ENCODE results near the gene MLIP.
"Not testable (repeated sequence)": the region's sequence is repeated elsewhere in the genome, so short reads cannot be mapped to it uniquely, and the experiment has no call there.

Gene MLIP

DNA sequence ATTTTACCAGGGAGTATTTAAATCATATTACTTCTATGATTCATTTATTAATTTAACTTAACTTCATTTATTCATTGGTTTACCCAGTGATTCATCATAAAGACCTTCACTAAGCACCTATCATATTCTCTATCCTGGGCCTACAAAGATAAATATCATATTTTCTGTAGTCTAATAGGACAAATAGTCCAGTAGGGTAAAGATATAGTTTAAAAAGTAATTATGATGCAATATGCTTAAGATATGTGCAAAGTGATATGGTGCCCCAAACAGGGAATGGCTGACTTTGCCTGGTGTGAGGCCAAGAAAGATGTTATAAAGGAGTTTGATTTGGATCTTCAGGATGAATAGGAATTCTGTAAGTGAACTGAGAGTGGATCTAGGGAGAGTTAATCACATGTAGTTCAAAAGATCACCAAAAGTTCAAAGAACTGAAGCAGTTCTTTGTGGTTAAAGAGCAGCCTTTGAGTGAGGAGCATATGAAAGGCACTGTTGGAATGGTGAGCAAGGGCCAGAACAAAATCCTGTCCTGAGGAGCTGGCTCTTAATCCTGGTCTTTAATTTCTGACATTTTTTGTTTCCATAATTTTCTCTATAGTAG lies 45.5 kb downstream of the MLIP start:
- DNase-seq: no peak

DNA sequence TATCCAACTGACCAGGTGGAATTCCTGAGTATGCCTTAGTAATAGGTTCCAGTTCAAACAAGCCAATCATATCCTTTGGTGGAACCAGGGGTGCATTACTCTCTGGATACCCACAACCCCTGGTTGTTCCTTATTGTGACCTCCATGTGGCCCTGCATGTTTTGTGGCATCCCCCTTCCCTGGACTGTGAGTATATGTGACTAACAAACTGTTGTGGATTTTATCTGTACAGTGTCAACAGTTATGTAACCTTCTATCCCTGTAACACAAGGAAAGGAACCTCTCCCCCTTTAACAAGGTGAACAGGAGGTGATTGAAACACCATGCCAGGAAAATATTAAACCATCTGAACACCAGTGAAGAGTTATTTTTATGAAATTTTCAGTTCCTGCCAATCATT lies 46.2 kb downstream of the MLIP start:
- no peak for DNase-seq

DNA sequence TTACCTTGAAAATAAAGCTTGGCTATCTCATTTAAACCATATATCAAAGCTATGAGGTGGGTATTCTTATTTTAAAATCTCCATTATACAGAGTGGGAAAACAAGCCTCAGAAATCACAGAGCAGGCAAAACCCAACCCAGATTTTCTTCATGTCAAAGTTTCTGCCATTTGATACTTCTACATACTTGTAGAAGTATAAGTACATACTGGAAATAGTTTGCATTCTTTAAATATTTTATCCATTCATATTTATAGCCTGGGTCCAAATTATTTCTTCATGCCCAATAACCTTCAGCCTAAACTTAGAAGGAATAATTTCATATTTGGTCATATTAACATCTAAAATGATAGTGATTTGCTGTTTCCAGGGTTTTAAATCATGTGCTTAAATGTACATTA lies 61.8 kb downstream of the MLIP start:
- no peak for DNase-seq

DNA sequence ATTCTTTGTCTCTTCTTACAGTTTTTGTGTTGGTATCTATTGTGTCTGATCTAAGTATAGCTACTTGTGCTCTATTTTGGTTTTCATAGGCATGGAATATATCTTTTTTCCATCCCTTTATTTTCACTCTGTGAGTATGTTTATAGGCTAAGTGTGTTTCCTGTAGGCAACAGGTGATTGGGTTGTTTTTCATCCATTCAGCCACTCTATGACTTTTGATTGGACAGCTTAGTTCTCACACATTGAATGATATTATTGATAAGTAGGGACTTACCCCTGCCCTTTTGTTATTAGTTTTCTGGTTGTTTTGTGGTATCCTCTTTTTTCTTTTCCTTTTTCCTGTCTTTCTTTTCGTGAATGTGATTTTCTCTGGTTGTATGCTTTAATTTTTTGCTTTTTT lies 67.9 kb downstream of the MLIP start:
- no peak for DNase-seq

DNA sequence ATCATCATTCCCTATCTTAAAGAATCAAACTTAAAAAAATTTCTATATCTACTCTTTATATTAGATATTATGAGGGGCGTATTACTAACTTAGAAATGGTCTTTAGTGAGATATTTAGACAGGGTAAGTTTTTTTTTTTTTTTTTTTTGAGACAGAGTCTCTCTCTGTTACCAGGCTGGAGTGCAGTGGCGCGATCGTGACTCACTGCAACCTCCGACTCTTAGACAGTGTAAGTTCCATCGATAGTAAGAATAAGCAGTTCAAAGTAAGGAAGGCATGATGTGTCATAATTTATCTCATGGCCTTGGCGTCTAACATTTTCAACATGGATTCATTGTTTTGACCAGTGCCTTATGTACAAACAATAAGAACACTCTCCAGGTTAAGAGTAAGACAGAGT lies 72.4 kb downstream of the MLIP start:
- DNase-seq: no peak

DNA sequence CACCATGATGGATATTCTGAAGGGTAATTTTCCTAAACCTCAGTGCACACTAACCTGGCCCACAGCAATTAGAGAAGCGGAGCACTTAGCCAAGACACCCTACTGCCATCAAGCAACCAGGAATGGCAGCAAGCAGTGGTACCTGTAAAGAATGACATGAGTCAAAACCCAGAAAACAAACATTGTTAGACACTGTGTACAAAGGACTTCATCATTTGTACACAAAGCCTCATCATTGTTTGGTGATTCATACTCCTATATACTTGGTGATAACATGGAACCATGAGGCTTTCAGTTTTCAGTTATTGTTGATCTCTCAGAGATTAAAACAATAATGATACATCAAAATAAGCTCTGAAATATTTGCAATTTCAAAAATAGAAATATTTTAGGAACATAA lies 74.6 kb downstream of the MLIP start:
- DNase-seq: no peak

DNA sequence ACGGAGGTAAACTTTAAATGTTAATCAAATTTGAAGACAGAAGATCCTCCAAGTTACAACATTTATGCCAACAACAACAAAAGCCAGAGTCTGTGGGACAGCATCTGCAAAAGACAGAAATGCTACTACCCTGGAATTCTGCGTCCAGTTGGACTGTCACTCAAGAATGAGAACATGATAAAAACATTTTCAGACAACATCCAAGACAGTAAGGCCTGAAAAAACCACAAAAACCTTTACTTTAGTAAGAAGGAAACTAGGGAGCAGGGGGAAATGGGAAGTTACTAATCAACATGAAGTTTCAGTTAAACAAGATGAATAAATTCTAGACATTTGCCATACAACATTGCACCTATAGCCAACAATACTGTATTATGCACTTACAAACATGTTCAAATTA lies 77.6 kb downstream of the MLIP start:
- DNase-seq: no peak

DNA sequence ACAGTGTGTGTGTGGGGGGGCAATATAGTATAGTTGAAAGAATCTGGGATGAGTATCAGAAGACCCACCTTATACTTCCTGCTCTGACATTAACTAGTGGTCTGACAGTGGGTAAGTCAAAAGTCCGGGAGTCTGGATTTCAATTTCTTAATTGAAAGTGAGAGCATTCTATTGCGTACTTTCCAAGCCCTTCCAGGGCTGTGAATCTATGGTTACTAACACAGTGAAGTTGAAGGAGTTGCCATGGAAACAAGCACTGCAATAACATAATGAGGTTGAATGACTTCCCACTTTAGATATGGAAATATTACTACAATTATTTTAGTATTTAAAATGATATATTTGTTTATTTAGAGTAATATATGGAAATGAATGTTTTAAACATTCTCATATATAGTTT lies 80.2 kb downstream of the MLIP start:
- no peak for DNase-seq

DNA sequence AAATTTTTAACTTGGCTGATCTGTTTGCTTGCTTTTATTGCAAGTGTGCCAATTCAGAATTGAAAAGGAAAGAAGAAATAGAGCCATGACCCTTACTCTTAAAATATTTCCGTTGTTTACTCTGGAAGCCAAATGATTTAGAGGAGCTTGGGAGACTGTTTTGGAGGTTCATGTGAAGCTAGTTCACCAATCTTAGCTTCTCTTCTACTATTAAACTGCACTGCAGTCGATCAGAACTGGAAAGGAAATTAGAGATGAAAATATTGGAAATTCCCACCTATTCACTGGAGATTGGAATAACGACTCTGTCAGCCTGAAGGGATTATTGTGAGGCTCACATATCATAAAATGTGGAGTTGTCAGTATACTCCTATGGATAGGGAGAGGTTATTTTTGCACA lies 81.8 kb downstream of the MLIP start:
- DNase-seq: no peak

DNA sequence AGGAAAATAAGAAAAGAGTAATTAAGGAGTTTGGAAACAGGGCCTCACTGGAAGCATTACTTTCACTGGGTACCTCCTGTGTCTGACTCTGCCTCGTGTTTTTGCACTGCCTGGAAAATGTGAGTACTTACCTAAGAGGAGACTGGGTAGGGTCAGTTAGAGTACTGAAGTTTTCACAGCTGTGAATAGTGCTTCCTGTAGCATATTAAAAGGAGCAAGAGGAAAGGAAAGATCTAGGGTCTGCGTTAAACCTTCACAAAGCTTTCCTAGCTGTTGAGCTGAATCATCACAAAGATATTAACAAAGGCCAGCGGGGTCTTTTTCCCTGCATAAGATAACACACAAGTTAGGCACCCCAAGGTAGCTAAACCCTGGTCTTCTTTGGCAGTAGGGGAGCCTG lies 82.3 kb downstream of the MLIP start:
- no peak for DNase-seq

DNA sequence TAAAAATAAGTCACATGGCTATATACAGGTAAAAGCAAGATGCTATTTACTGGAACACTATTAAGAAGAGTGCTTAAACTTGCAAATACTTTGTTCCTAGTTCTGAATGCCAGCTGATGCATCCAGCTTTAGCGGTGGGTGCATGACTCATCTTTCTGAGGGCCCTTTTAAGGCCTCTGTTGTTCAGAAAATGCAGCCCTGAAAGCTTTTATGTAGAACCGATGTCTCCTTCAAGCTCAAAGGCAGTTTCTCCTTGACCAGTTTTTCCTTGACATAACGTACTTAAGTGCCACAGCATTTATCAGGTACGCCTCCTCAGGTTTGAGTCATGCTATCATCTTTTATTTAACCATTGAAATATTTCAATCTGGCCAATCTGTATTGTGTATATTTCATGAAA lies 82.8 kb downstream of the MLIP start:
- no peak for DNase-seq

DNA sequence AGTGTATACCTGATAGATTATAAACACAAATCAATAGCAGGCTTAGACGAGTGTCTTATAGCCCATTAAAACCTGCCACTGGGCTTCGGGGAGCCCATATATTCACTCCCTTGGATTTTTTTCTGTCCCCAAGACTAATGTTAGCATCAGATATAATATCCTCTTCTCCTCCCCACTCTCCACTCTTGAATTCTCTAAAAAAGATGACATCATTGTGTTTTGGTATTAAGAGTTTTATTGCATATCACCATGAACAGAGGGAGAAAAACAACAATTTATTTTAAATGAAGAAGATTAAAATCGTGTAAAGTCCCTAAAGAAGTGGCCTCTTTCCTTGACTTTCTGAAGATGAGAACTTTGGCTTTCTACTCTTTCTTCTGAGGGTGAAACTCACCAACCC lies 84.4 kb downstream of the MLIP start:
- DNase-seq: no peak

DNA sequence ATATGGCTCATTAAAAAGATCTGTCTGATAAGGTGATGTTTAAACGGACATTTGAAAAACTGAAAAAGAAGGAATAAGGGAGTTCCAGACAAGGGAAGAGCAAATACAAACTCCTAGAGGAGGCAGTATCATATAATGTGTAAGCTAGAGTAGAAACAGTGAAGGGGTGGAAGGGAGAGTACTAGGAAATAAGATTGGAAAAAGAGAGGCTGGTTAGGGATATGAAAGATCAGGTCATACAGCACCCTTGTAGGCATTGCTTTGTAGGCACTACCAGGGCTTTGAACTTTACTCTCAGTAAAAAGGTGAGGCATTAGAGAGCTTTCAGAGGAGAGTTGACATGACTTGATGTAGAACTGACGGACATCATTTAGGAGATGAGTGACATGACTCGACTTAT lies 85.7 kb downstream of the MLIP start:
- DNase-seq: no peak

DNA sequence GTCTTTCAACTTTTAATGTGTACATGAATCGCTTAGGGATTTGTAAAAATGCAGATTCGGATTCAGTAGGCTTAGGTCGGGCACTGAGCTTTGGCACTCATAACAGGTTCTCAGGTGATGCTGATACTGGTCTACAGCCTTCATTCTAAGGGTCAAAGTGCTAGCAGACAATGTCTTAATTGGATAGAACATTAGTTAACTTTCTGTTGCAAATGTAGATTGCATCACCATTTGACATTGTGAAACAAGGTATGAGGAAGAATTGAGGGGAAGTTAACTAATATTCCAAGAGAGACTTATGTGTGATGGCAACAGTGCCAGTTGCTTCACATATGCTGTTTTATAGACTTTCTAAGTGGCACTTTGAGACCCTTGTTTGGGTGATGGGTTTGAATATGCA lies 86.9 kb downstream of the MLIP start:
- no peak for DNase-seq

DNA sequence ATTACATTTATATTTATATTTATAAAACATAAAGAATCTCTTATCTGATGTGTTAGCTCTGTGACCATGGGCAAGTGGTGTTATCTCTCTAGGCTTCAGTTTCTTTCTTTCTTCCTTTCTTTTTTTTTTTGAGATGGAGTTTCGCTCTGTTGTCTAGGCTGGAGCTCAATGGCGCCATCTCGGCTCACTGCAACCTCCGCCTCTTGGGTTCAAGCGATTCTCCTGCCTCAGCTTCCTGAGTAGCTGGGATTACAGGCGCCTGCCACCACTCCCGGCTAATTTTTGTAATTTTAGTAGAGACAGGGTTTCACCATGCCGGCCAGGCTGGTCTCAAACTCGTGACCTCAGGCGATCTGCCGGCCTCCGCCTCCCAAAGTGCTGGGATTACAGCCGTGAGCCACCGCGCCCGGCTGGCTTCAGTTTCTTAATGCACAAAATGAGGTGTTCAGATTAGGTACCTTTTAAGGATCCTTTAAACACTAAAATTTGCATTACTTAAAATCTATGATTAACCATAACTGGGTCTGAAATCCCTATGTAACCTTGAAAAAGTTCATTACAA lies 92.3 kb downstream of the MLIP start:
- not testable (repeated sequence) for DNase-seq

DNA sequence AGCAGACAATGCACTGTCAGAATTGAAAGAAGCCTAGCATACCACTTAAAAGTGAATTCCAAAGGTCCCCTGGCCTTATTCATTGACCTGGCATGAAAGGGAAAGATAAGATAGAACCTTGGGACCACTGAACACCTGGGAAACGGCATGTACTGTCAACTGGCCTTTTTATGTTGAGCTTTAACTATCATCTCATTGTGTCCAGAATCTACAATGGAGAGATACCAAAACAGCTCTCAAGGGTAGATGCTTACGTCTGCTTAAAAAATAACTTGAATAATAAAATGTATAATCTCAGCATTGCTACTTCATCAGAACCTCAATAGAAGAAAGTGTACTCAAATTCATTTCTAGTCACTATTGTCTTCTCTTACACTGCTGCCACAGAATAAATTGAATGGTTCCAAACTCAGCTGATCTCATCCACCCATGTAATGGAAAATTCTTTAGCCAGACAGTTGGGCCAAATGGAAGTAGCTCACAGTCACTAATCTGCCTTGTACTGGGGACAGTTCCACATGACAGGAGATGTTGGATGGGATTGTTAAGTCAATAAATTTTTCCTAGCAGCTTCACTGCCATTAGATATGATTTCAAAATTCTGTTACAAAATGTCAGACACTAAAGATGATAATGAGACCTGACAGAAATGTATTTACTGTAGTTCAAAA lies 93.8 kb downstream of the MLIP start:
- no peak for DNase-seq

DNA sequence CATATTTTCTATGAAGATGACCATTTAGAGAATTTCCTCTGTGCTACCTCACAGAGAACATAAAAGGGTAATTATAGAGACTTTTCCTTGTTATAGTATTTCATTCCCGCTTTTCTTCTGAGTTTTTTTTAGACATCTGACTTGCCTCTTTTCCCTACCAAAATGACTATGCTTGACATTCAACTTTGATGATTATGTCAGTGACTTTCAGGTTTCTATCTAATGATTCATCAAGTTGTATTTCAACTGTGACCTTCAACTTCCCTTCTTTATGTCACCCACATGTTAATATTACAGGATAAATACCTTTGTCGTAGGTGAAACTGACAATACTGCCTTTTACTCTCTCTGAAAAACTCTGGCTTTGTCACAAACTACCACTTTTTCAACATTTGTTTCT lies 95.3 kb downstream of the MLIP start:
- no peak for DNase-seq

DNA sequence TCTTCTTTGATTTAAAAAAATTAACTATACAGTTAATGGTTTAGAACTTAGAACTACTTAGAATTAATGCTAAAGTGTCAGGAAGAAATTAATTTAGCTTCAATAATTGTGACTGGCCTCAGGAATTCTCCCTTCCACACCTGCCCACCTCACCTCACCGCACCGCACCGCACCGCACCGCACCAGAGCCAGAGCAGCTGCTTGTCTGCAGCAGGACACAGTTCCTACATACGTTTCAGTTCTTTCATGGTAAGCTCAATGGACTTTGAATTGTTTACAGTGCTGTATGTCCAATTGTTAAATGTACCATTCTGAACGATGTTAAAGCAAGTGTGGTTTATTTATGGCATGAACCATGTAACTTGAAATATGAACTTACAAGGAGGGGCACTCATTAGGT lies 98.7 kb downstream of the MLIP start:
- DNase-seq: not testable (repeated sequence)

DNA sequence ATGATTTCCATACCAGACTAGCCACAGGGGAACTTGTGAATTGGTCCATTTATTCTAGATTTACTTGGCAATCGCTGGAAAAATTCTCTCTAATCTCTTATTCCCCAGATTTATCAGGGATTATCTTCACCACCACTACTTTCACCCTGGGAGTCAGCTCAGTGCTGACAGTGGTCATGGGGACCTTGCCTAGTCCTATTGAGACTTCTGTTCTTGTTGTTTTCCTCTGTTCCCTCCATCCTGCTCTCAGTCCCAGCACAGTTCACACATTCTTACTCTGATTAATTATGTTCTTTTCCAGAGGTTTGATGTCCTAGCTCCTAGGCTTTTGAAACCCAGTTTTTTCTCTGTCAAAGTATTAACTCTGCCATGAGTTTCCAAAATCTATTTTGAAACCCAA lies 103.0 kb downstream of the MLIP start:
- no peak for DNase-seq

DNA sequence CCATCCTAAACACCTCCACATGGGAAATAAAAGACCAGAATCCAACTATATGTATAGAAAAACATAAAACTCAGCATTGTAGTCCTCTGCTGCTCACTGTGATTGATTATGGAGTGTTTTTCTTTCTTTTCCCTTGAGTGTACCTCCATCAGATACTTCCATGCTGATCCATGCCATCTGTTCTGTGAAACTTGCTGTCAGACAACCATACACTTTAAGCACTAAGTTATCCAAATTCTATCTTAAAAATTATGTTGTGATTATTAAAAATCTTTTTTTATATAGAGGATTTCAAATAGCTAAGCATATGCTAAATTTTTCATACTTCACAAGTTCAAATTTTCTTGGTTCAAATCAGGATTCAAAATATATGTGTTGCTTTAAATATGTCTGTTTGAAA lies 105.1 kb downstream of the MLIP start:
- DNase-seq: no peak

DNA sequence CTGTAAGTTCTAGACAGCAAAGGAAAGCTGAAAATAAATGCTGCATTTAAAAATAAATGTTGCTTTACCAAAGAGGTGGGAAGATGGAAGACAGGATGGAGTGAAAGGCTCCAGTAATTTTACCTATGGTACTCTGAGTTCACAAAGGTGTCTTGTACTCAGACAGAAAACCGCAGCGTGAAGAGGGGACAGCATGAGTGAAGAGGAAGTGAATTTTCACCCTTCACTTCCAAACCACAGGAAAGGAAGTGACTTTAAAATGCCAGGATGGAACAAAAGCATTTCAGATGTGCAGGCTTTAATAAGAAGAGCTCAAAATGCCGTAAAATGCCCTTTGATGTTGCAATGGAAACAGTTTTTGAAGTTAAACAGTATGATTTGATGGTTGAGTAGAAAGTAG lies 105.8 kb downstream of the MLIP start:
- DNase-seq: no peak

DNA sequence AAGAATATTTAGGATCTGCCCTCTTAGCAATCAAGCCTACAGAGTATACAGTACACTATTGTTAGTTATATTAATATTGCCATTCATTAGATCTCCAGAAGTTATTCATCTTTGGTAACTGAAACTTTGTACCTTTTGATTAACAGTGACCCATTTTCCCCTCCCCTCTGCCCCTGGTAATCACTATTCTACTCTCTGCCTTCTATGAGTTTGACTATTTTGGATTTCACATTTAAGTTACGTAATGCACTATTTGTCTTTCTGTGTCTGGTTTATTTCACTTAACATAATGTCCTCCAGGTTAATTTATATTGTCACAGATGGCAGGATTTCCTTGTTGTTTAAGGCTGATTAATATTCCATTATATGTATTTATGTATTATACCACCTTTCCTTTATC lies 111.0 kb downstream of the MLIP start:
- DNase-seq: no peak

DNA sequence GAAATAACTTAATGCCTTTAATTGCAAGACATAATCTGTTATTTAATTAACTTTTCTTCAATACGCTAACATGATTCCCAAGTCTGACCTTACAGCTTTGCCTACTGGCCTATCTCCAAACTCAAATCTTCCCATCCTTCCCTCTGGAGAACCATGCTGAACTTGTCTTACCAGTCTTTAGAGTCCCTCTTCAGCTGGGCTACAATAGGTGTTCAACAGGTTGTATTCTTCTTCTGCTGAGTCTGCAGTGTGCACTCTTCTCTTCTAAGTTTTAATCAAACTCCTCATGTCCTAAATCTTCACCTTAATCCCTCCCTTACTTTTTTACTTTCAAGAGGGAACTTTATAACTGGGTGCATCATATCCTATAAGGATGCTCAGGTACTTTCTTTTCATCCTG lies 121.5 kb downstream of the MLIP start:
- no peak for DNase-seq

DNA sequence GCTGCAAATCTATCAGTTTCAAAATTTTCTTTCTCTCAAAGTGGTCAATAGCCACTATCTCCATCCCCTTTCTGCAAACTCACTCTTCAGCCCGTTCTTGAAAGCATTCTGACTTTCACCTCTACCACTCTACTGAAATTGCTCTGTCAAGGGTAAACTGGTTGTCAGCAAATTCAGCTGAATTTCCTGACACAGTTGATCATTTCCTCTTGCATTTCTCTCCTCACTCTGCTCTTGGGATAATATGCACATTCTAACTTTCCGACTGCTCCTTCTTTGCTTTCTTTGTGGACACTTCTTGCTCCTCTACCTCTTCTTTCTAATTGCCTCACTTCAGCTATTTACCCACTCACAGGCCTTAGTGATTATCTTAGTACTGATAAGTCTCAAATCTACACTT lies 123.3 kb downstream of the MLIP start:
- DNase-seq: no peak

DNA sequence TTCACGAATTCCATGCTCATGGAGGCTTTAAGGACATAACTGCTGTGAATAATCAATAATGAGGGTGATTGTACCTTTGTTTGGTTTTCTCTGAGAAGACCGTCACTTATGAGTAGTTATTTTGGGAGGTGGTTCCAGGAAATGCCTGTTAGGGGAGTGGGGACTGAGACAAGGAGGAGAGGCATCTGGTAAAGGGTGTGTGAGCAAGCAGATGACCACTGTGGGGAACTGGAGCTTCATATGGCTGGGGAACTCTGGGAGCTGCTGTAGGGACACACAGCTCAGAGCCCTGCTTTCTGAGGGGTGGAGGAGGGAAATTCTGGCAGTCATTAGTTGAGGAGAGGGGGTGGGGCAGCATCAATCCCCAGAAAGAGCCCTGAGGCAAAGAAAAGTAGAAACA lies 125.7 kb downstream of the MLIP start:
- DNase-seq: no peak

All from stimulated activated CD4-positive, alpha-beta T cell treated with anti-CD3 and anti-CD28 coated beads, Interleukin-2, amount 100 ng/mL, for 24 hours (primary cell).